Thyroid gland (tissue), 4 donors: ENCODE data around the gene NRARP. TPM values are rescaled to one million over a fixed set of nuclear protein-coding genes. Genes with fewer than 3 reads are reported as not detected.

Experiments used
- DNase-seq, 2 donors: peaks; one replicate each; pipeline ENCODE4 v3.0.0-alpha.2; 2019
- H3K27ac ChIP-seq, 3 donors: fragments of 200-600 bp; sonication (generic); 1 replicate in 2 of 3; 2 replicates in 1 of 3; pipeline ENCODE4 v1.5.1; 2016 to 2019; ENCODE audit warnings: mild to moderate bottlenecking in 1 of 3, moderate library complexity in 1 of 3
- H3K27me3 ChIP-seq: fragments of 200-600 bp; sonication (generic); one replicate; pipeline ENCODE4 v1.5.1; 2019
- H3K36me3 ChIP-seq, 2 donors: fragments of 200-600 bp; sonication (generic); one replicate each; pipeline ENCODE4 v1.5.1; 2016 to 2019
- H3K4me1 ChIP-seq, 2 donors: fragments of 200-600 bp; sonication (generic); one replicate each; pipeline ENCODE4 v1.5.1; 2017 to 2019
- H3K4me3 ChIP-seq, 3 donors: fragments of 200-600 bp; sonication (generic); replicated peaks in 1 of 3; 1 replicate in 2 of 3; 2 replicates in 1 of 3; pipeline ENCODE4 v1.5.1; 2016; ENCODE audit warnings: mild to moderate bottlenecking in 1 of 3
- H3K9me3 ChIP-seq: fragments of 200-600 bp; sonication (generic); one replicate; pipeline ENCODE4 v1.5.1; 2017
- POLR2A ChIP-seq, 2 donors: fragments of 450-650 bp; IDR thresholded peaks; one replicate each; pipeline ENCODE4 v1.6.1; 2017; ENCODE audit warnings: antibody characterized with exemption in 2 of 2, mild to moderate bottlenecking in 2 of 2, moderate library complexity in 1 of 2
- WGBS, 2 donors: methylation state at CpG; one replicate each; pipeline ENCODE4 v1.1.5; 2017; 5-methylcytosine and 5-hydroxymethylcytosine counted together
- intact Hi-C: fragments of 100-400 bp; cut with DNase I; formaldehyde crosslinking; loops from one replicate; pipeline ENCODE4 v1.15.1; 2023
- total RNA-seq, 4 donors: library from RNA; depleted of rRNA; stranded (reverse); fragments of >200 nt; gene quantifications; one replicate each; pipeline ENCODE4 v1.2.3, GENCODE V29; 2016
- TF ChIP-seq, protein P1 (sequence below), 6 experiments: fragments of 200-600 bp in 3 of 6; fragments of 450-650 bp in 3 of 6; sonication (generic) in 3 of 6; IDR thresholded peaks; one replicate each; pipeline ENCODE4 v1.5.1; 2016 to 2019; ENCODE audit warnings: antibody characterized with exemption in 6 of 6, mild to moderate bottlenecking in 2 of 6, inconsistent platforms in 1 of 6, moderate library complexity in 1 of 6

NRARP gene
- total RNA-seq, 4 donors from 2014 or later = 1.8 to 10.2 (median 6.8) TPM

DNA sequence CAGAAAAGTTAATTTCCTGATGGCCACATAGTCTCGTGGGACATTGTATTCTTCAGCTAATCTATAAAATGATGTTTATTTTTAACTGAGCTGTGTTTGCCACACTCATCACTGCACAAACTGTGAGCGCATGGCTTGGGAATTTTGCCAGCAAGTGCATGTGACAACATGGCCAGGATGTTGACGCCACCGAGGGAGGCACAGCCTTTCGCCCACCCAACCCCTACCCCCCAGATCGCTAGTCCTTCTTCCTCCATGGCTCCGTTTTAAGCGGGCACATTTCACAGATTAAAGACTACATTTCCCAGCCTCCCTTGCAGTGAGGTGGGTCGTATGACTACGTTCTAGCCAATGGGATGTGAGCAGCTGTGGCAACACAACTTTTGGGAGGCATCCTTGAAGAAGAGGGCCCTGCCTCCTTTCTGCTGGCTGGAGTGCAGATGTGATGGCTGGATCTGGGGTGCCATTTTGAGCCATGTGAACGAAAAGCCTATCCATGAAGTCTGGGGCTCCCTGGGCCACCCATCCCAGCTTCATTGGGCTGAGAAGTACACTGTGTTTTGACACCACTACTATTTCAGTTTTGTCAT lies 7.9 kb downstream of the NRARP start:
- WGBS, 2 donors = 58 to 64% methylated on average over 11 of the region's 11 CpGs
- no peaks in the 10 kb centered on the region for H3K9me3 ChIP-seq
- intact Hi-C loops = no loop called here
- H3K27ac ChIP-seq = no peak overlapping the region
- DNase-seq = no peak
- H3K27me3 ChIP-seq = no peaks in the 10 kb centered on the region
- TF ChIP-seq POLR2A (IDR thresholded peaks at IDR 0.05) = no peak
- TF ChIP-seq, protein P1, sequence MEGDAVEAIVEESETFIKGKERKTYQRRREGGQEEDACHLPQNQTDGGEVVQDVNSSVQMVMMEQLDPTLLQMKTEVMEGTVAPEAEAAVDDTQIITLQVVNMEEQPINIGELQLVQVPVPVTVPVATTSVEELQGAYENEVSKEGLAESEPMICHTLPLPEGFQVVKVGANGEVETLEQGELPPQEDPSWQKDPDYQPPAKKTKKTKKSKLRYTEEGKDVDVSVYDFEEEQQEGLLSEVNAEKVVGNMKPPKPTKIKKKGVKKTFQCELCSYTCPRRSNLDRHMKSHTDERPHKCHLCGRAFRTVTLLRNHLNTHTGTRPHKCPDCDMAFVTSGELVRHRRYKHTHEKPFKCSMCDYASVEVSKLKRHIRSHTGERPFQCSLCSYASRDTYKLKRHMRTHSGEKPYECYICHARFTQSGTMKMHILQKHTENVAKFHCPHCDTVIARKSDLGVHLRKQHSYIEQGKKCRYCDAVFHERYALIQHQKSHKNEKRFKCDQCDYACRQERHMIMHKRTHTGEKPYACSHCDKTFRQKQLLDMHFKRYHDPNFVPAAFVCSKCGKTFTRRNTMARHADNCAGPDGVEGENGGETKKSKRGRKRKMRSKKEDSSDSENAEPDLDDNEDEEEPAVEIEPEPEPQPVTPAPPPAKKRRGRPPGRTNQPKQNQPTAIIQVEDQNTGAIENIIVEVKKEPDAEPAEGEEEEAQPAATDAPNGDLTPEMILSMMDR (IDR thresholded peaks at IDR 0.05) = no peak
- H3K4me1 ChIP-seq = peaks cover 1 to 22% of the 10 kb centered on the region in 2 donors
- no peaks in the 10 kb centered on the region for H3K36me3 ChIP-seq
- no peak overlapping the region for H3K4me3 ChIP-seq

DNA sequence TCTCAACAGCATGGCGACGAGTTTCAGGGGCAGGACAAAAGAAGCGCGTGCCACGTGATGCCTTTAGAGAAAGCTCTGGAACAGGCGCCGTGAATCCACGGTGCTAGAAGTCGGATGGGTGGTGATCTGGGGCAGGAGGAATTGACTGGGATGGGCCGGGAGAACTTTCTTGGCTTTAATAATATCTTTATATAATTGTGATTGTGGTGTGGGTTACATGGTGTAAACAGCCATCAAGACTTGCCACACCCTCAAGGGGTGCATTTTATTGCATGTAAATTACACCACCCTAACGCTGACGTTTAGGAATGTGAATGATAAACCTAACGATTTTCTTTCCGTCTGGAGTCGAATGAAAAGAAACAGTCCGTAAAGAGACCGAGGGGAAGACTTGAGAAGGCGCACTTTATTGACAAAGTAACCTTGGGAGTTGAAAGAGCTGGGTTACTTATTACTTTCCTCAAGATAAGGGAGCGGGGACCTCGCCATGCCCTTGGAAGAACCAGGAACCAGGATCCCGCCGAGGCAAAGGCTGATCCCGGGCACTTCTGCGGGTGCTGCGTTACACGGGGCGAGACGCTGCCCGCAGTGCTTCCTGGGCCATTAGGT lies 8.5 kb downstream of the NRARP start:
- Histone ChIP-seq H3K4me3 (no peak overlapping the region), H3K27ac (no peak overlapping the region)
- intact Hi-C loops = no loop called here

DNA sequence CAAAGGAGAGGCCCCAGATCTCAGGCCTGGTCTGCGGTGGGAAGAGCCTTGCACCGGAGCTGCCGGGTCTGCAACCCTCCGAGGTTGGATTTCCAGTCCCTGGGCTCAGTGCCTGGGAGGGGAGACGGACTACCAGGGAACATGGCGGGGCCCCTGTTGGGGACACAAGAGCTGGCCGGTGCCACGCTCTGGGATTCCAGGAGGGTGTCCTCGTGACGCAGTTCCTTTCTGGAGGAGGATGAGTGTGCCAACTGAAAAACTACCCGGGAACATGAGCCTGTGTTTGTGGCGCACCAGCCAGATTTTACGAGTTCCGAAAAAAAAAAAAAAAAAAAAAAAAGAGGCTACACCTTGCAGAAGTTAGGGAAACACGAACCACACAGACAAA lies 9.0 kb downstream of the NRARP start:
- H3K27ac ChIP-seq = no peak overlapping the region
- no peak for TF ChIP-seq POLR2A (IDR thresholded peaks at IDR 0.05)
- TF ChIP-seq, protein P1 (IDR thresholded peaks at IDR 0.05) = no peak
- H3K27me3 ChIP-seq = no peaks in the 10 kb centered on the region
- intact Hi-C loops = no loop called here
- 76 to 77% methylated on average over 15 of the region's 15 CpGs for WGBS, 2 donors
- H3K4me3 ChIP-seq = no peak overlapping the region
- DNase-seq = no peak
- no peaks in the 10 kb centered on the region for H3K36me3 ChIP-seq
- H3K9me3 ChIP-seq = no peaks in the 10 kb centered on the region
- peaks cover 0 to 22% of the 10 kb centered on the region in 2 donors for H3K4me1 ChIP-seq

More for the DNA sequence above, 8.5 kb downstream of the NRARP start:
- TF ChIP-seq, protein P1 (IDR thresholded peaks at IDR 0.05) = no peak
- no peak for TF ChIP-seq POLR2A (IDR thresholded peaks at IDR 0.05)
- no peaks in the 10 kb centered on the region for H3K27me3 ChIP-seq
- no peak for DNase-seq
- H3K36me3 ChIP-seq = no peaks in the 10 kb centered on the region
- 78 to 82% methylated on average over 29 of the region's 29 CpGs for WGBS, 2 donors
- H3K4me1 ChIP-seq = peaks cover 0 to 22% of the 10 kb centered on the region in 2 donors
- H3K9me3 ChIP-seq = no peaks in the 10 kb centered on the region

DNA sequence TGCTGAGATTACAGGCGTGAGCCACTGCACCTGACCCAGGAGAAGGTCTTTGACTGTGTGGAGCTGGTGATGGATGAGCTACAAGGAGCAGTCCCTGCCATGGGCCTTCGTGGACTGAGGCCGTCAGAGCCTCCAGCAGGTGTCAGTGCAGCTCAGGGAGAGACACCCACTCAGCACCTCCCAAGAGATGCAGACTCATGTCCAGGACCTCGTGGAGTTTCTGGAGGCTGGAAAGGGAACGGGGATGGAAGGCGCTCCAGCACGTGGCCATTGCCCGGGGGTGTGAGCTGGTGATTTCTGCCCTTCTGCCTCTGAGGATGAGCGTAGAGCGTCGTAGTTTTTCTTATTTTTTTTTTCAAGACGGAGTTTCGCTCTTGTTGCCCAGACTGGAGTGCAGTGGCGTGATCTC lies 15.1 kb downstream of the NRARP start:
- TF ChIP-seq, protein P1 (IDR thresholded peaks at IDR 0.05) = peak in 5 of 6 experiments; percentile 19 to 48 (median 44)
- TF ChIP-seq POLR2A (IDR thresholded peaks at IDR 0.05) = no peak
- no peaks in the 10 kb centered on the region for H3K36me3 ChIP-seq
- WGBS, 2 donors = 55 to 66% methylated on average over 14 of the region's 14 CpGs
- intact Hi-C loops = no loop called here
- no peaks in the 10 kb centered on the region for H3K9me3 ChIP-seq
- H3K27me3 ChIP-seq = no peaks in the 10 kb centered on the region
- no peaks in the 10 kb centered on the region for H3K4me1 ChIP-seq
- DNase-seq = peak; percentile 54 to 58
- no peak overlapping the region for H3K27ac ChIP-seq
- H3K4me3 ChIP-seq = no peak overlapping the region

DNA sequence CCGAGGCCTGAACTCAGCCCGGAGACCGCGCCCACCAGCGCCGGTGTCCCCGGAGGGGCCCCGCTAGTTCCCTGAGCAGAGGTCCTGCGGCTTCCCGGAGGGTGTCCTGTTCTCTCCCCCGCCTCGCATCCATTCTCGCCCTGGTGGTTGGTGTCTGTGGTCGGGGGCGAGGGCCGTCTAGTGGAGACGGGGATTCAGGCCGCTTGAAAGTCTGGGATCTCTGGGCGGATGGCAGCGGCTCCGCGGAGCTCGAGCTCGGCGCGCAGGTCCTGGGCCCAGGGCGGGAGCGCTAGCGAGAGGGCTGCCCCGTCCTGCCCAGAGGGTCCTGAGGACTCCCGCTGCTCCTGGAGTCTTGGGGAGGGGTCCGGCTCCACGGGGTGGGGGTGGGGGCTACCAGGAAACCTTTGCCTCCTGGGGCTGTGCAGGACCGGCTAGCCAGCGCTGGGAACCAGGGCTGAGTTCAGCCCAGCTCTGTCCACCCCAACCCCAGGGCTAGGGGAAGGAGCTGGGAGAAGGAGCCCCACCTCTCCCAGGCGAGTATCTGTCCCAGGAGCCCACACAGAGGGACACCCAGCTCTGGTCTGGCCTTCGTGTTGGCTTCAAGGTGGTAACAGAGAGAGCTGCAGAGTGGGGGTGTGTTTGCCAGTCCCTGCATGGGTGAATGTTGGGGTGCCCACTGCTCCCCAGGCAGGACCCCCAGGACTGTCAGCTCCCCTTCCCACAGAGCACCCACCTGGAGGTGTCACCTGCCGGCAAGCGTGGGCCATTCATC lies 20.5 kb downstream of the NRARP start:
- 75% methylated on average over 22 to 35 of the region's 39 CpGs for WGBS, 2 donors
- Histone ChIP-seq H3K4me3 (no peak overlapping the region), H3K4me1 (peaks cover 19% of the 10 kb centered on the region in 2 donors), H3K9me3 (no peaks in the 10 kb centered on the region), H3K27ac (no peak overlapping the region), H3K36me3 (no peaks in the 10 kb centered on the region), H3K27me3 (no peaks in the 10 kb centered on the region)
- TF ChIP-seq POLR2A (IDR thresholded peaks at IDR 0.05) = no peak
- TF ChIP-seq, protein P1 (IDR thresholded peaks at IDR 0.05) = no peak
- DNase-seq = no peak
- intact Hi-C loops = no loop called here
